Stimulated activated CD8-positive, alpha-beta memory T cell treated with anti-CD3 and anti-CD28 coated beads, Interleukin-15, amount 100 ng/mL, for 4 hours (primary cell): ENCODE results near the gene MAP4K2.
"Not testable (repeated sequence)": the region's sequence is repeated elsewhere in the genome, so short reads cannot be mapped to it uniquely, and the experiment has no call there.

ENCODE experiments used
- DNase-seq, 2 donors: peaks; one replicate each; pipeline ENCODE4 v3.0.0-alpha.2; 2020; ENCODE audit warnings: low read depth in 2 of 2

The MAP4K2 gene

DNA sequence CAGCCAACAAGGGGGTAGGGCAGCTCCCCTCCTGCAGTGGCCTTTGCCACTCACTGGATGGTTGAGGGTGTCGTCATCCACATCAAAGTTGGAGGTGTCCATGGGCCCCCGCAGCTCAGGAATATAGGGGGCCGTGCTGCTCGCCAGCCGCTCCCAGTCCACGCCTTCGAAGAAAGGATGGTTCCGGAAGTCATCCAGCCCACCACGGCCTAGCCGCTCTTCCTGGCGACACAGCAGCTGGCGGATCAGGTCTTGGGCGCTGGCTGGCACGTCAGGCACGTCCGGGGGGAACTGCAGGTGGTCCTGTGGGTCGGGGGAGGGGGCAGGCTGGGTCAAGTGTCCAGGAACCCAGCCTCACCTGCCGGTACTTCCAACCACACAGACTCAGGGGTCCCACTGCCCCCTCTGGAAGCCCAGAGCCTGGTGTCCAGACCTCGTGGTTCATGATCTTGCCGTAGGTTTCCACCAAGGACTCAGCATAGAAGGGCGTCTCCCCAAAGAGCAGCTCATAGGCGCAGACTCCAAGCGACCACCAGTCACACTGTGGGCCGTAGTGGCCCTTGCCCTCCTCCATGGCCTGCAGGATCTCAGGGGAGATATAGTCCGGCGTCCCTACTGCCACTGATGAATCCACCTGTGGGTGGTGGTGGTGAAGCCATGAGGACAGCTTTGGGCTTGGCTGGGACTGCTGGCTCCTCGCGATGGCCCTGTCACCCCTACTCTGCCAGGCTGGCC, 35.8 kb upstream of the MAP4K2 start:
- DNase-seq, result no peak

DNA sequence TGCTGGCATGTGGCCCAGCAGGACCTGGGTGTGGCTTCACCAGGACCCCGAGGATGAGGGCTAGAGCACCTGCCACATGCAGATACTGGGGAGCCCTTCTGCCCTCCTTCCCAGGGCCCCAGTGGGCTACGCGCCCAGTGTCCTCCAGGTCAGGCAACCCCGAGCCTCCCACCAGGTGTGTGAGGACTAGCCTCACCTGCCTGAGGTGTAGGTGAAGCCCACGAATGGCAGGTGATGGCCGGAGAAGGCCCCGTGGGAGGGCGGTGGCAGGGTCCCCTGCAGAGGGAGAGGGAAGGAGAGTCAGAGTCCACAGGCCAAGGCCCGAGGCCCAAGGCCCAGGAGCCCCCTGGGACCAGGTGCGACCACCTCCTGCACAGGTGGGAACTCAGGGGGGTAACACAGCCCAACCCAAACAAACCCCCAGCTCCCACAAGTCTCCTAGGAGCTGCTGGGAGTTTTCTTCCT, 34.9 kb upstream of the MAP4K2 start:
- DNase-seq, result no peak

DNA sequence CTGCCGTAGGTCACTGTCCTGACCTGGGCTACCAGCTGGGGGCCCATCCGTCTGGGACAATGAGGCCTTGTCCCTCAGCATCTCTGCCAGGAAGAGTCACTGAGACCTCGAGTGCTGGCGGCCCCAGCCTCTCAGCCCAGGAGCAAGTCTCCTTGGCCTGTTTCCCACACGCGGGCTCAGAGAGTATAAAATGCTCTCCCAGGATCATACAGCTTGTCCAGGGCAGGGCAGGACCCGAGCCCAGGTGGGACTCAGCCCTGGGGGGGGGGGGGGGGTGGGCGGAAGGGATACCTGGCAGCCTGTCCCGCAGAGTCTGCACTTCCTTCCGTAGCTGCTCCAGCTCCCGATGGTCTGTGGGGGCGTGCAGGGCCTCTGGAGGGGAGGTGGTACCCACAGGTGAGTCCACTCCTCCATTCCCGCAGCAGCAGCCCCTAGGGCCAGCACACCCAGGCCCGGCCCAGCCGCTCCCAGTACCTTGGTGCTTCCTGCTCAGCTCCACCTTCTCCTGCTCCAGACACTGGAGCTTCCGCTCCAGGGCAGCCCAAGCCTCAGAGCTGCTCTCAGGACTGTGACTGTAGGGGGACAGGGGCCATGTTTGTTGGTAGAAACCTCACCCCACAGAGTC, 33.5 kb upstream of the MAP4K2 start:
- no peak for DNase-seq

DNA sequence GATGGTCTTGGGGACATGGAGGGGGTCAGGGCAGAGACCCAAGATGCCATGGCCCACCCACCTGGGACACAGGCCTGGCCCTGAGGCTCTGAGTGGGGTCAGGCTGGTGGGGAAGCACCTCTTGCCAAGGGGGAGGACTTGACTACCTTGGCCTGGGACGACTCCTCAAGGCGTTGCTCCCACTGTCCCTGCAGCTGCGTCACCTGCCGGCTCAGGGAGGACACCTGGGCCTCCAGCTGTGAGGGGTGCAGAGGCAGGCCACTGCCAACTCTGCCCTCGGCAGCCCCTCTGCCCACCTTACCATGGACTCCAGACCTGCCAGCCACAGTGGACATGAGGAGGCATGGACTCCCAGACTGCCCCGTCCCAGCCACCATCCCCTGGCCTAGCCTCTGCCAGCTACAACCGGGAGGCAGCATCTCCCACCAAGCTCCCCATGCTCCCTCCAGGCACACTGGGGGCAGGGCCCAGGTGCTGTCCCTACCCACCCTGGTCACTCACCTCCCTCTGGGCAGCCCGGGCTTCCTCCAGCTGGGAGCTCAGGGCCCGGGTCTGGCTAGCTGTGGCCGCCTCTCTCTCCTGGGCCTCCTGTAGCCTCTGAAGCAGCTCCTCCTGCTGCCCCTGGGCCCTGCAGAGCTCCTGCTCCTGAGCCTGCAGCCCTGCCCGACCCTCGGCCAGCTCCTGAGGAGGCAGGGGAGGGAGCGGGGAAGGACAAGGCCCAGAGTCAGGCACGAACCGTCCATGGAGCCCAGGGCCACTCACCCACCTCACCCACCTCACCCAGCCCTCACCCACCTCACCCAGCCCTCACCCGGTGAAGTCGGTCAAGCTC, 32.8 kb upstream of the MAP4K2 start:
- no peak for DNase-seq

DNA sequence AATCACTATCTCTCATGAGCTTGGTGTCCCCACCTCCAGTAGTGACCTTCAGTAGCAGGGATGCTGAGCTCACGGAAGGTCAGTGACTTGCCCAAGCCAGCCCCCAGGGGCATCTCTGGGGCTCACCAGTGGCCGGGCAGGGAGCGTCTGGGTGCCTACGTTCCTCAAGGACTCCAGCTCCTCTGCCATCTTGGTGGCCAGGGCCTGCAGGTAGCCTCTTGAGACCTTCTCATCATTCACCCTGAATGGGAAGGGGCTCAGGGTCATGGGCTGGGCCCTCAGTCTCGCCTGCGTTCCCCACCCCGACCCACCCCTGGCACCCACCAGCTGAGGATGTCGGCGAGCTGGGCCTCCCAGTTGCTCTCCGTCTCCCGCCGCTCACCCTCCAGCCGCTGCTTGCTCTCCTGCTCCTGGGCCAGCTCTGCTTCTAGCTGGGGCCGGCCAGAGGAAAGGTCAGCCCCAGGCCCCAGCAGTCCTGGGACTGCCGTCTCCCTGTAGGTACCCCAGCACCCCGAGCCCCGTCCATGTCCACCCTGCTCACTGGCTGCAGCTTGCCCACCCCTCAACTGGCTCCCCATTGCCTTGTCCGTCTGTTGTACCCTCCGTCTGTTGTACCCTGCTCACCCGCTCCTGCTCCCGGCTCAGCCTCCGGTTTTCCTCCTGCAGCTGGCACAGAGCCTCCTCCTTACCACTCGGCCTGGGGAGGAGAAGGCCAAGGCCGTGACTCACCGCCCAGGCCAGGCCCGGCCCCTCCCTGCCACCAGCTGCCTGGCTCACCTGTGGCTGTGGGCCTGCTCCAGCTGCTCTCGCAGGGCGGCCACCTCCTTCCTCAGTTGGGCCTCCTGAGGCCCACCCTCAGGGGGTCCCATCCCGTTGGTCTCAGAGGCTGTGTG, 32.0 kb upstream of the MAP4K2 start:
- no peak for DNase-seq

DNA sequence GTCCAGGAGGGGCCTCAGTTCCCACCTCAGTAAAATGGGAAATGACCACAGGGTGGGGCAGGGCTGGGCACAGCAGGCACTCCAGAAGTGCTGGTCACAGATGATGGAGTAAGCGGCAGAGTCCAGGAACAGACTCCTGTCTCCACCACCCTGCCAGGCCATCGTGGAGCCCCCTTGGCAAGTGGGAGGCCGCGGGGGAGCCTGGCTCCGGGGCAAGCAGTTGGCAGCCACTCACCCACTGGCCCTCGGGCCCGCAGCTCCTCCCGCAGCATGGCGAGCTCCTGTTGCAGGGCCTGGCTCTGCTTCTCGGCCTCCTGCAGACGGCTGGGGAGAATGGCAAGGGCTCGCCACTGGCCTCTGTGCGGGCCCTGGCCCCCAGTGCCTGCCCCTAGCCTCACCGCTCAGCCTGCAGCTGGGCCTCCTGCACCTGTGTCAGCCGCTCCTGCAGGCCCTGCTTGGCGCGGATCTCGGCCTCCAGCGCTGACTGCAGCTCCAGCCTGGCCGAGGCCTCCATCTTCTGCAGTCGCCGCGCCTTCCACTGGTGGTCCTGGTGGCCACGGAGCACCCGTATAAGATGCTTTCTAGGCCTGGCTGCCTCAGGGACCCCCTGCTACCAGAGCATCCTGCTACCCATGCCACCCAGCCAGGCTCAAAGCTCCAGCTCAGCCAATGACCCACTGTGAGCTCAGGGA, 31.2 kb upstream of the MAP4K2 start:
- DNase-seq, result no peak

DNA sequence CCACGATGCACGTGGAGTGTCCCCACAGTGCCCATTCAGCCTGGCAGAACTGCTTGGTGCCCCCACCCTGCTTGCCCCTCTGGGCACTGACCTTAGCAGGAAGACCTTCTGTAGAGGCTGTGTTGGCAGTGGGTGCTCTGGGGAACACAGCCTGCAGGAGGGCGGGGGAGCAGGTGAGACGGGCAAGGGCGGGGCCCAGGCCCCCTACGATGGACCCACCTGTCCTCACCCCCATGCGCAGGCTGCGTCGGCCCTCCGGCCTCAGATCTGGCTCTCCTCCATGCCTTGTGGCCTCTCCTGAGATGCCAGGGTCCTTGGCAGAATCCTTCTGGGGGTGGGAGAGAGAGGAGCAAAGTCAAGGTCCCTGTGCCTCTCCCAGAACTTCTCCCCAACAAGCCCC, 30.5 kb upstream of the MAP4K2 start:
- DNase-seq, result no peak

DNA sequence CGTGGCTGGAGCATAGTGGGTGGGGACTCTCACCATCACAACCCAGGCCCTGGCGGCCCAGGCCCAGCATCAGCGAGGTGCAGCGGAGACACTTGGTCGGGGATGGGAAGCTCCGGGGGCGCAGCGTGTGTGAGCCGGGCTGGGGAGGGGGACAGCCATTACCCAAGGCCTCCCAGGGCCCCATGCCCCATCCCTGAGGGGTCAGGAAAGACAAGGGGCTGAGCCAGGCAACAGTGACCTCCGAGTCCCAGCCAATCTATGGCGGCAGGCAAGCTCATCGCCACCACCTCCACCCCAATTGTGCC, 30.1 kb upstream of the MAP4K2 start:
- no peak for DNase-seq

DNA sequence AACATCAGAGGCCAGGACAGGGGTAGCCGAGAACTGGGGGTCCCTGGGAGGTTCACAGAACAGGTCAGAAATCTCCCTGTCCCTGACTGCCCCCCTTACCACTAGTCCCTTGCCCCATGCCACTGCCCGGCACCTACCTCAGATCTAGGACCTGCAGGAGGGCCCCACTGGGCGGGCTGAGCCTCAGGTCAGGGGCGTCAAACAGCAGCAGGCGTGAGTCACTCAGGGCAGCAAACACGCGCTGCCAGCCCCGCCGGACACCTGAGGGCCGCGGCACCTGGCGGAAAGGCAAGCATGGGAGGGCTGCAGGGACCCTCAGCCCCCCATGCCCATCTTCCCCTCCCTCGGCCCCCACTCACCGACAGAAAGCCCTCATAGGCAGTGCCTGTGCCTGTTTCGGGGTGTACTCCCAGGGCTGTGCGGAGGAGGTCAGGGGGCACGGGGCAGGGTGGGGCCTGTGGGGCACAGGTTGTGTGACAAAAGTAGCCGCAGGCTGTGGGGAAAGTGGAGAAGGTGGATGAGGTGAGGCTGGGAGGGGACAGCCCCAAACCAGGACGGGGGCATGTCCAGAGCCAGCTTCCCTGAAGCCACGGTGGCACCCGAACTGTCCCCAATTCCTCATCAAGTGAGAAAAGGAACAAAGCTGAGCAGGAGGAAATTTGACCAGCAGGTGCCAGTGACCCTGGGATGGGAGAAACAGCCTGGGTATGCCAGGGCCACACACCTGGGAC, 29.6 kb upstream of the MAP4K2 start:
- no peak for DNase-seq

DNA sequence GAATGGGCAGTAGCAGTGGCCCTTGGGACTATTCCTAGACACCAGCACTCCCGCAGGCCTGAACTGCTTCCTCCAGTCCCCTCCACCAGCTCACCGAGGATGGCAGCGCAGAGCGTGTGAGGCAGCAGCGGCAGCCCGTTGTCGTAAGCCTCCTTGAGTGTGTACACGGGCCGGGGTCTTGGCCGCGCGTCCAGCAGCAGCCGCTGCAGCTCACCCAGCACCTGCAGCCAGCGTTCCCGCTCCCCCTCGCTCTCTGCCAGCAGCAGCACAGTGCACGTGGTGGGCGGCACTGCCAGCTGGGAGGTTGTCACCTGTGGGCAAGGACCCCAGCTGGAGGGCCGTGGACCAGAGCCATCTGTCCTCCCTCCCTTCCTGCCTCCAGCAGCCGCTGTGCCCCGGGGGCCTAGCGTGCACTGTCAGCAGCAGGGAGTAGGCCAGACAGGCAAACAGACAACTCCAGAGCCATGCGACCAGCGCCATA, 28.4 kb upstream of the MAP4K2 start:
- DNase-seq, result no peak

DNA sequence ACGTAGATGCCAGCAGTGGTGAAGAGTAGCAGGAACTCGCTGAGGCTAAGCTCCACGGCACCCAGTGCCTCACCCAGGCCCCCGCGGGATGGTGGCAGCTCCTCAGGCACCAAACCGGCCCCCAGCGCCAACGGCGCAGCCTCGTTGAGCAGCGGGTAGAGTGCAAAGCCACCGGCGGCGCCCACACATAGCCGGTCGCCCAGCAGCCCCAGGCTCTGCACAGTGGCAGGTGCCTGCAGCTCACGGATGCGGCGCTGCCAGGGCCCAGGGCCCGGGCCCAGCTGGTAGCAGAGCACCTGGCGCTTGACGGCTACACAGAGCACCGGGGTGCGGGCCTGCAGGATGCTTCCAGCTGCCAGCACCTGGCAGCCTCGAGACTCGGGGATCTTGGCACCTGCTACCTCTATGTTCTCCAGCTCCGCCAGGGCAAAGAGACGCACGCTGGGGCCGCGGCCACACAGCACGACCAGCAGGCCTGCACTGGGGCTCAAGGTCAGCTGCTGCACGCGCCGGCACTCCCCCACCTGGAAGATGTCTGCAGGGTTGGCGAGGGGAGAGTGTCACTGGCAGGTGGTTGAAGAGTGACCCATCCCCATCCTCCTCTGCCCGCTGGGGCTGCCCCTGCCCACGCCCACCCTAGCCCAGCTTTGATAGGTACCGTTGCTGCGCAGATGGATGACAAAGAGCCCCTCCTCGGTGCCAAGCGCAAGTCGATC, 26.7 kb upstream of the MAP4K2 start:
- no peak for DNase-seq

DNA sequence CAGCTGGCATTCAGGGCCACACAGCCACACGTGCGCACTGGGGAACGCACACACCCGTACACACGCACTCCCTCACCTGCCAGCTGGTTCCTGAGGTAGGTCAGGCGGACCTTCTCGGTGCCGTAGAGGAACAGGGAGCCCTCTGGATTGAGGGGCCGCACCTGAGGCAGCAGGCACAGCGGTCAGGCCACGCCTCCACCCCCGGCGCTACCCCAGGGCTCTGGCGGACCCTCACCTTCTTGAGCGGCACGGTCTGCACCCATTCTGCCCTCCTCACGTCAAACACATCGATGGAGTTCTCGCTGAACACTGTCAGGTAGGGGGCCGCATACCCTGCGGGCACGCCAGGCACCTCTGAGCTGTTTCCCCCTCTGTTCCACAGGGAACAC, 24.4 kb upstream of the MAP4K2 start:
- no peak for DNase-seq

DNA sequence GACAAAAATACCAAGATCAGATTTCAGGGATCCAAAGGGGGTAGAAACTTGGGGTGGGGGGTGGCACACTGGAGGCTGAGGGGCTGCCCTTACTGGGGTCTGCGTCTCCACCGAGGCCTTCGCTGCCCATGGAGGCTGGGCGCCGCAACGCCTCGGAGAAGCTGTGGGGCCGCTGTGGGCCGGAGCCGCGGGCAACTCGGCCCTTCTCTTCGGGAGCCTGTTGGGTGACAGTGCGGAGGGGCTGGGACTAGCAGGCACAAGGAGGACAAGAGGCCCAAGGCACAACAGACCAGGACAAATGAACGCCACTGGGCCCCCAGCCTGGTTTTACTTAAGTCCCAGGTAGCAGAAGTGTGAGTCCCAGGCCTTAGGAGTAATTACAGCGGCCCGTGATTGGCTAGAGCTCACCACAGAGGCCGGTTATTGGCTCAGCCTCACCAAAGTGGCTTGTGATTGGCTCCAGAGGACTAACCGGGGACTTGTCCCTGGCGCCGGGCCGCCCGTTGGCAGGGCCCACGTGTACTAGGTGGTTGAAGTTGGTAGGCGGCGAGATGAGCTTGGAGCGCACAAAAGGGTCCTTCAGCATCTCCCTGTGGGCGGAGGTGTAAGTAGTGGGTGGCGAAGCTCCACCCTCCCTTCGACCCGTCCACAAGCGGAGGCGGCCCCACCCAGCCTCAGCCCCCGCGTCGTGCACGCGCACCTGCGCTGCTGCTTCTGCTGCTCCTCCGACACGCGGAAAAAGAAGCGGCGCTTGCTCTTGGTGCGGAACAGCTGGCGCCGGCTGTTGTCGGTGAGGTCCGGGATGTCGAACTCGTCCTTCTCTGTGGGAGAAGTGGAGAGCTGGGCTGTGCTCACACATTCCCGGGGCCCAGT, 23.8 kb upstream of the MAP4K2 start:
- no peak for DNase-seq

DNA sequence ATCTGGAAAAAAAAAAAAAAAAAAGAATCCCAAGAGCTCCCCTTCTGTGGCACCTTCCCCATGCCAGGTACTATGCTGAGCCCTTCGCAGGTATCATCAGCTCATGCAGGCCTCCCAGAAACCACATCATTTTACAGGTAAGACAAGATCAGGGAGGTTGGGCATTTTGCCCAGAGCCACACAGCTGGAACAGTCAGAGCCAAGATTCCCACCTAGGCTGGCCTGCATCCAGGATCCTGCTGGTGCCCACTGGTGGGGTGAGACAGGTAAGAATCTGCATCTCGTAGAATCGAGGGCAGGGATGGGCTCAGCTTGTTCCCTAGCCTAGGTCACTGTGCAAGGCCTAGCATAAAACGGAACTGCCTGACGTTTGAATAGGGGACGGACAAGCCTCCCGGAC, 23.0 kb upstream of the MAP4K2 start:
- DNase-seq, result no peak

DNA sequence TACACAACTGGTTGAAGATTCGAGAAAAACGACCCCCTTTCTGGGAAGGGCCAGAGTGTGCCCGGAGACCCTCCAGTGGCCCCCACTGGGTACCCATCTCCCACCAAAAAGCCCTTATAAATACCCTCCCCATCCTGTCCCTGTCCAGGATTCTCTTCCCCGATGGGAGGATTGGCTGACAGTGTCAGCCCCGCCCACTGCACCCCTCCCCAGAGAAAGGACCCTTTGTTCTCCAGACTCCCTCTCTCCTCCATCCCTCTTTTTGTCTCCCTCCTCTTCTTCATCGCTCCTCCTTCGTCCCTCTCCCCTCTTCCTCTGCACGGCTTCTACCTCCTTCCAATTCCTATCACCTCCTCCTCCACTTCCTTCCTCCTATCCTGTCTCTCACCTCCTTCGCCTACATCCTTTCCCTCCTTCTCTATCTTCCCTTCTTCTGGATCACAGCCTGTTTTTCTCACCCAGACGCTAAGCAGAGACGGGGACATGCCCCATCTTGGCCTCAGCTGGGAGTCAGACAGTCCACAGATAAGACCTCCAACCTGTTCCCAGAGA, 20.6 kb upstream of the MAP4K2 start:
- no peak for DNase-seq

DNA sequence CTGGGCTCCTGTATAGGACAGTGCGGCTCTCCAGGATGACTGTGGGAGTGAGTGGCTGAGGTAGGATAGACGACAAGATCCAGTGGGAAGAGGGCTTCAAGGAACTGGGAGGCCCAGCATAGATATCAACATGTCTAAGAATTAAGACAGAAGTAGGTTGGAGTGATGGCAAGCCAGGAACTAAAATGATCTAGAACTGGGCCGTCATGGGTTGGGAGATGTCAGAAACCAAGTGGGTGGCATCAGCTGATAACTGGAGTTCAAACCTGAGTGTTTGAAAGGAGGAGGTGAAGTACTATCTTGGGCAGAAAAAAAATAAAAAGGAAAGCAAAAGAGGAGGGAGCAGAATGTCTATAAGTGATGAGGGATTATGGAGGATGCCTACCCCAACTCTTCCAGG, 14.5 kb upstream of the MAP4K2 start:
- DNase-seq, result no peak

DNA sequence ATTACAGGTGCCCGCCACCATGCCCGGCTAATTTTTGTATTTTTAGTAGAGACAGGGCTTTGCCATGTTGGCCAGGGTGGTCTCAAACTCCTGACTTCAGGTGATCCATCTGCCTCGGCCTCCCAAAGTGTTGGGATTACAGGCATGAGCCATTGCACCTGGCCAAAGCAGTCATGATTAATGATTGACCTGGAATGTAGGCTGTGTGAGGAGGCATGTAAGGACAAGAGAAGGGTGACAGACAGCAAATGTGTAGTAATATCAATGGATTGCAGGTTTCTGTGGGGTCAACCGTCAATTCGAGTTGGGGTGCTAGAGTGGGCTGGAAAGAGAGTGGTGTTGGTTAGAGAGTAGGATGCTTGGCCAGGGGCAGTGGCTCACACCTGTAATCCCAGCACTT, 12.4 kb upstream of the MAP4K2 start:
- not testable (repeated sequence) for DNase-seq

DNA sequence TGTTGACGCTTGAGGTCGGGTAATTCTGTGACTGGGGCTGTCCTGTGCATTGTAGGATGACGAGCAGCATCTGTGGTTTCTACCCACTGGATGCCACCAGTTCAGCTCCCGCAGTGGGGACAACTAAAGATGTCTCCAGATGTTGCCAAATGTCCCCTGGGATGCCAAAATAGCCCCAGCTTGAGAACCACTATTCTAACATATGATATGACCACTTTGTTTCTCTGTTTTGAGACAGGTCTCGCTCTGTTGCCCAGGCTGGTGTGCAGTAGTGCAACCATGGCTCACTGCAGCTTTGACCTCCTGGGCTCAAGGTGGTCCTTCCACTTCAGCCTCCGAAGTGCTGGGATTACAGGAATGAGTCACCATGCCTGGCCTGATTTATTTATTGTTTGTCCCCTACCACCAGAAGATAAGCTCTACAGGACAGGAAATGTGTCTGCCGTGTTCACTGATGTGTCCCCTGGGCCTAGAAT, 11.7 kb upstream of the MAP4K2 start:
- no peak for DNase-seq
